GM13977 (cell line): Measurements from ENCODE around the gene FBXL22.

Source experiments
- DNase-seq: peaks from one replicate; pipeline ENCODE4 v3.0.0; 2012; ENCODE audit warnings: low spot score
- in situ Hi-C: fragments of 300-500 bp; cut with MboI; formaldehyde crosslinking; loops from one replicate; pipeline ENCODE4 v1.12.0; 2022; ENCODE audit warnings: low sequenced_read_pairs, low pct_unique_long_range_greater_than_20kb, mixed read lengths, inconsistent platforms; ENCODE audit not compliant: unreplicated experiment
- TF ChIP-seq, protein P1 (sequence below): IDR thresholded peaks from 2 replicates; pipeline ENCODE4 v1.5.1; 2012; ENCODE audit warnings: mild to moderate bottlenecking, control low read depth; ENCODE audit not compliant: insufficient read depth; ENCODE audit errors: extremely low read depth, missing control alignments

The FBXL22 gene

GRCh38 chr15:63598473-63599400, 1.6 kb downstream of the FBXL22 start:
- TF ChIP-seq, protein P1, sequence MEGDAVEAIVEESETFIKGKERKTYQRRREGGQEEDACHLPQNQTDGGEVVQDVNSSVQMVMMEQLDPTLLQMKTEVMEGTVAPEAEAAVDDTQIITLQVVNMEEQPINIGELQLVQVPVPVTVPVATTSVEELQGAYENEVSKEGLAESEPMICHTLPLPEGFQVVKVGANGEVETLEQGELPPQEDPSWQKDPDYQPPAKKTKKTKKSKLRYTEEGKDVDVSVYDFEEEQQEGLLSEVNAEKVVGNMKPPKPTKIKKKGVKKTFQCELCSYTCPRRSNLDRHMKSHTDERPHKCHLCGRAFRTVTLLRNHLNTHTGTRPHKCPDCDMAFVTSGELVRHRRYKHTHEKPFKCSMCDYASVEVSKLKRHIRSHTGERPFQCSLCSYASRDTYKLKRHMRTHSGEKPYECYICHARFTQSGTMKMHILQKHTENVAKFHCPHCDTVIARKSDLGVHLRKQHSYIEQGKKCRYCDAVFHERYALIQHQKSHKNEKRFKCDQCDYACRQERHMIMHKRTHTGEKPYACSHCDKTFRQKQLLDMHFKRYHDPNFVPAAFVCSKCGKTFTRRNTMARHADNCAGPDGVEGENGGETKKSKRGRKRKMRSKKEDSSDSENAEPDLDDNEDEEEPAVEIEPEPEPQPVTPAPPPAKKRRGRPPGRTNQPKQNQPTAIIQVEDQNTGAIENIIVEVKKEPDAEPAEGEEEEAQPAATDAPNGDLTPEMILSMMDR, result no peak
- in situ Hi-C loops, result no loop called here
- DNase-seq, result no peak

- TF ChIP-seq, protein P1, result peak; percentile 53
- peak; percentile 45 for DNase-seq
- in situ Hi-C loops, result no loop called here
Observed at GRCh38 chr15:63599401-63600000, 2.3 kb downstream of the FBXL22 start.

GRCh38 chr15:63600001-63600615, 2.9 kb downstream of the FBXL22 start:
- no peak for DNase-seq
- in situ Hi-C loops, result loop anchor here (25.0 kb wide), 1 partner anchor 462 kb away; no protein-coding TSS in a partner anchor

DNA sequence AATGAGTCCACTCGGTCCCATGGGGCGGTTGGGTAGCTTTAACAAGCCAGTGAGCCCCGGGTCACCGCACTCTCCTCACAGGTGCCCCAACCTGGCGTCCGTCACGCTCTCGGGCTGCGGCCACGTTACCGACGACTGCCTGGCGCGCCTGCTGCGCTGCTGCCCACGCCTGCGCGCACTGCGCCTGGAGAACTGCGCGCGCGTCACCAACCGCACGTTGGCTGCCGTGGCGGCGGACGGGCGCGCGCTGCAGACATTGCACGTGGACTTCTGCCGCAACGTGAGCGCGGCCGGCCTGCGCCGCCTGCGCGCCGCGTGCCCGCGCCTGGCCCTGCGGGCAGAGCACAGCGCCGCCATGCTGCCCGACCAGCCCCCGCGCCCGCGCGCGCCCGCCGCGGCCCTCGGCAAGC, 3.4 kb downstream of the FBXL22 start:
- in situ Hi-C loops, result loop anchor here (25.0 kb wide), 1 partner anchor 462 kb away; no protein-coding TSS in a partner anchor
- DNase-seq, result peak; percentile 95
- TF ChIP-seq, protein P1, result peak; percentile 31

More at GRCh38 chr15:63600001-63600615, 2.9 kb downstream of the FBXL22 start:
- TF ChIP-seq, protein P1, result no peak

- no peak for DNase-seq
- TF ChIP-seq, protein P1, result no peak
- in situ Hi-C loops, result loop anchor here (25.0 kb wide), 1 partner anchor 461 kb away; no protein-coding TSS in a partner anchor
Observed at GRCh38 chr15:63601026-63601703, 4.0 kb downstream of the FBXL22 start.
